ENCODE data around the gene TMEM255A.

TMEM255A gene

DNA sequence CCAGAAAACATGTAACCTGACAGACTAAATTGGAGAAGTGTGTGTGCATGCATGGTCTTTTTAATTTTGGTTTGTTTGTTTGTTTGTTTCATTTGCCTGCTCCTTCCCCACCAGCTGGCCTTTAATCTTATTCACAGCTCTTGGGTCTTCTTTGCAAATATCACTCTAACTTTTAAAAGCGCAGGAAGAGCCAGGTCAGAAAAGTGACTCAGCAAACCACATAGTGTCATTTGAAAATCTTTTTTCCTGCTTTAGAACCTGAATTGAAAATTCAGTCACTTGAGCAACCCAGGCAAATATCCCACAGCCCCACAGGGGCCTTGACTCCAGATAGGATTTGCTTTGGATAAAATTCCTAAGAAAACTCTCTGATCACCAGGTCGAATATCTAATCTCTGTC is 4.6 kb downstream of the TMEM255A start:
- DNase-seq, result no peak

DNA sequence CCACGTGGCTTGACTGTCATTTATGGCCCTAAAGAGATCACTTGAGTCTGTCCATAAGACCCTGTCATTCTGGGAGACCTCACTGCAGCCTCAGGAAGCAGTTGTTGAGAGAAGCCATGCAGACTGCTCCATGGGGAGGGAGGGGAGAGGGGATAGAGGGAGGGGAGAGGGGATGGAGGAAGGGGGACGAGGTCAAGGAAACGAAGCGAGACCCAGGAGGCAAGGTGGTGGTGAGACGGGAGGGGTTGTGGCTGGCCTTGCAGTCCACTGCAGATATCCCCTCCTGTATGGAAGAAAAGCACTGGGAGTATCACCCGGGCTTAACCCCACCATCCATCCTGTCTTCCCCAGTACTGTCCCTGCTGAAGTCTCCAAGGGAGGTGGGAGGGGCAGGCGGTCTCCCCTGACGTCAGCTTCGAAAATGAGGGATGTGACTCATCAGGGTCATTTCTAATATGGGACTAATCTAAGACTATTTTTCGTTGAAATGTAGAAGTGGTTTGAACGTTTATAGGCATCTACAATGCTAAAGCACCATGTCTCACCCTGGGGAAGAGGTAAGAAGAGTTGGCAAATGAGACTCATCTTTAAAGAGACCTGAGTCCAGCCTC is 5.6 kb downstream of the TMEM255A start:
- DNase-seq, result no peak

DNA sequence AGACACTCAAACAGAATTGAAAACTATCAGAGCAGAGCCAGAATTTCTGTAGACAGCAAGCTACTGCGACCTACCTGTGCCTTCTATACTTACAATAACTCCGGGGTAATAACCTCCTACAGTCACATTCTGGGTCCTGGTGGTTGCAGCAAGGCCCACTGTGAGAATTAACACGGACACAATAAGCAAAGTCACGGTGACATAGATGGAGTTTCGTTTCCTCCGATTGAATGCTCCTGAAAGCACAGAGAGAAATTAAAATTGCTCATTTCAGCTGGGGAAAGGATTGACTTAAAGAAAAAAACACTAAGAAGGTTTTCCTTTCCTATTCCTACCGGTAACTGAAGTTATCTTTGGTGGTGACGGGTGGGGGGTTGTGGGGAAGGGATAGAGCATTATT is 7.0 kb downstream of the TMEM255A start:
- no peak for DNase-seq

GRCh38 chrX:120302434-120302833 is 8.8 kb downstream of the TMEM255A start:
- no peak for DNase-seq

DNA sequence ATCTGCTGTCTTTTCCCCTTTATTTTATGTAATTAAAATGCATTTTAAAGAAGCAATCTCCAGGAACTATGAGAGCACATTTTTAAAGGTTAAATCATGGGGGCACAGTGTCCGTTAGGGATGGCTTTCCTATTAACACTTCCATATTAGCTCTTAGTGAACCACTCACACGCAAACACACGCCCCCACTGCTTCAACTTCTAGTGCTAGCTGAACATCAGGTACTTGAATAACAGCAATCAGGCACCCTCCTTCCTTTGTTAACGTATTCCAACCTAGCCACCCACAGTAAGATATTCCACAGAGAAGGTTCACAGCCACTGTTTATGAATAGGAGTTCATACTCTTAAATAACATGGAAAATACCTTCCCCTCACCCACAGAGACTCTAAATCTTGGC is 9.3 kb downstream of the TMEM255A start:
- no peak for DNase-seq

DNA sequence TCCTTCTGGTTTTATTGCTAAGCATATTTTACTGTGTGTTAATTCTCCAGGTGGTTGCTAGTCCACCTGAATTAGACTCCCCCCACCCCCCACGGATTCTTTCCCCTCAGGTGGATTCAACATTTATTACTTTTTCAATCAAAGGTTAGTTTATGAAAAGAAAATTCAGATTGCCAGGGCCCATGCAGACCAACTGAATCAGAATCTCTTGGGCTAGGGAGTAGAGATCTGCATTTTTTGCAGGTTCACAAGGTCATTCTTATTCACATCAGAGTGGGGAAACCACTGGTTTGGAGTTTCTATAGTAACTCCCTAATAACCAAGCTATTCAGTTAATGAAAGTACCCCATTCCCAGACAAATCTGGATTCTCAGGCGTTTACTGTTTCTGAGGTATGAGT is 9.8 kb downstream of the TMEM255A start:
- no peak for DNase-seq

DNA sequence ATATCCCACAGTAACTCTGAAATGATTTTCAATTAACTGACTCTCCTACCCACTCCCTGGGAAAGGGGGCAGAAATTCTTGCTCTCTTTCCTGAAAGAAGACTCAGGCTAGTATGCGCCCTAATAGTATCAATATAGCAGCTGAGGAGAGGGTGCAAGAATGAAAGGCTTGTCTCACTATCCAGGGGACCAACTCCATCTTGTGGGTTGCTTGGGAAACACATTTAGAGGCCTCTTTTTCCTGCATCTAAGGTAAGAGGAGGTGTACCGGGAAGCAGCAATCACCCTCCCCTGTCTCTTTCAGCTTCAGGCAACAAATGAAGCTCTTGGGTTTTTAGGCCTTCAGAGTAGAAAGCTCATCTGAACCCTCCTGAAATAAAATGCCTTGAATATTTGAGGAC is 11.3 kb downstream of the TMEM255A start:
- no peak for DNase-seq

DNA sequence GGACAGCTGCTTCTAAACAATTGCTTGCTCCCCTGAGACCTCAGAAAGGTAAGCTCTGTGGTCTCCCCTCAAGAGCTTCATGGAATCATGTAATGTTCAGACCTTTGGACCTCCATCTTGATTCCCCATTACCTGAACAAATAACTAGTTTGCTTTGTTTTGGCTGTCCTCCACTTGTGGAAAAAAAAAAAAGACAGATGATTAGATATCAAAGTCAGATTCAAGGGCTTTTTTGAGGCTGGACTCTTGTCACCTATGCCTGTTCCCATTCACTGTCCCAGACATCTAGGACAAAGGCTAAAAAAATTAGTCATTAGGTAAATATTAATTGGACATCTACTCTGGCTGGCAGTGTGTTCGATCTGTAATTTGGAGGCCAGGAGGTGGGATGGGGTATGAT is 13.3 kb downstream of the TMEM255A start:
- DNase-seq, result no peak

- no peak for DNase-seq
Measured at GRCh38 chrX:120294651-120295050, 16.6 kb downstream of the TMEM255A start.

GRCh38 chrX:120293015-120293414 is 18.2 kb downstream of the TMEM255A start:
- no peak for DNase-seq

DNA sequence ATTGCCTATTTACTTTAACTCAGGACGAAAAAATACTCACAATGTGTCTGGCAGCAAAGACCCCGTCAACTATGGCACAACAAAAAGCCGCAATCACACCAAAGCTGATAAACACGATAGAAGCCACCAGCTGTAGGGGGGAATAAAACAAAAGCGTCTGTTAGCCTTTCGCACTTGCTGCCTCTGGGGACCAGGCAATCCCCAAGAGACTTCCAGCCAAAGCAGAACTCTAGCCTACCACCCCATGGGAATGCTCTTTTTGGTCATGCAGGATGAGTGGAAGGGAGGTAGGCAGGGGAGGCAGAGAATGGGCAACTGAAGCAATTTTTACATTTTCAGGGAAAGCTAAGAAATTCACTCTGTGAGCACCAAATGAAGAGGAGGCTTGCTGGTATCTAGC is 20.1 kb downstream of the TMEM255A start:
- no peak for DNase-seq

GRCh38 chrX:120290107-120290506 is 21.2 kb downstream of the TMEM255A start:
- no peak for DNase-seq

DNA sequence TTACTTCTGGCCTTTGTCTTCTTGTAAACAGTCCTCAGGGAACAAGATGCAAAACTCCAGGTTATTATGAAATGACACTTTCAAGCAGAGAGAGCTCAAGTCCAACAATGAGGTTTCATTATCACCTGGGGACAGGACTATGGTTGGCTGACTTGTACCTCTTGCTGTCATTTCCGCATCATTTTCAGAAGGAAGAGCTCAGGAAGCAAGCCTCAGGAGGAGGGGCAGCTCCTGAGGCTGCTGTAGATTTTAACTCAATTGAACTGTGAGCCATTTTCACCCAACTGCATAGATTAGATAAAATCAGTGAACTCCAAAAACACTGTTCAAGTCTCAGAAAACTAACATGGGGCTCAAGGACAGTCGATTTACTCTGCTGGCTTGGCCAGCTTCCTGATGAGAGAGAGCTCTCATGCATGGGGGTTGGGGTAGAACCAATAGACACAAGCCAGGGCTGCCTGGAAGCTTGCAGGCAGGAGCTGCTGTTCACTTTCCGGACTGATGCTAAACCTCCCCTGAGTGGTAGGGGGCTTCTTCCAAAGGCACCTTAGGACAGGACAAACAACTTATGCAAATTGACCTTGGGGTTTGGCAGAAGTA is 23.6 kb downstream of the TMEM255A start:
- no peak for DNase-seq

DNA sequence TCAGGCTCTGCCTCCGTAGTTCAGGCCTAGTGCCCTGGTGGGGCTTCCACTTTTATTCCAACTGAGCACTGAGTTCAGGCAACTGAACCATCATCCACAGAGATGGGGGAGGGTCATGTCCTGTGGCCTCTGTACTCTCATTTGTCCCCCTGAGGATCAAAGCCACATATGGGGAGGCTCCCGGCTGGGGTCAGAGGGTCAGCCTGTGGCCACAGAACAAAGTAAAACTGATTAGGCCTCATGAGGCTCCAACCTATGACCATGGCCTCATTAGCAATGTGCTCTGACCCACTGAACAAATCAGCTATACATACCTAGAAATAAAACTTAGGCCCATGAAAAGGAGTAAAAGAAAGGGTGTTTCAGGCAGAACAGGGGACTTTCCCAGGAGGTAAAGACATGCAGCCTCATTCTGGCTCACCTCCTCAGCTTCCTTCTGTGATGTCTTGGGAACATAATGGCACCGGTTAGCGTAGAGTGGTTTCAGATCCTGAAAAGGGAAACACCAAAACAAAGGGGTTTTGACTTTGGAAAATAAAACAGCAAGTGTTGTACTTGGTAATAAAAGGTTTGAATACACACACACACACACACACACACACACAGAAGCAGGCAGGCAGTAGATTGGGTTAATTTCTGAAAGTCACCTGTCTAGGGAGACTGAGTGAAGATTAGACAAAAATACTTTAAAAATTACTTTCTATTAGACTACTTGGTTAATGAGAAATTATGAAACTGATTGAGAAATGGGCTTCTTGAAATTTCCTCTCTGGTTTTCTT is 24.3 kb downstream of the TMEM255A start:
- no peak for DNase-seq

- DNase-seq, result no peak
Measured at GRCh38 chrX:120282697-120283096, 28.6 kb downstream of the TMEM255A start.

- no peak for DNase-seq
Measured at GRCh38 chrX:120281761-120282160, 29.5 kb downstream of the TMEM255A start.

DNA sequence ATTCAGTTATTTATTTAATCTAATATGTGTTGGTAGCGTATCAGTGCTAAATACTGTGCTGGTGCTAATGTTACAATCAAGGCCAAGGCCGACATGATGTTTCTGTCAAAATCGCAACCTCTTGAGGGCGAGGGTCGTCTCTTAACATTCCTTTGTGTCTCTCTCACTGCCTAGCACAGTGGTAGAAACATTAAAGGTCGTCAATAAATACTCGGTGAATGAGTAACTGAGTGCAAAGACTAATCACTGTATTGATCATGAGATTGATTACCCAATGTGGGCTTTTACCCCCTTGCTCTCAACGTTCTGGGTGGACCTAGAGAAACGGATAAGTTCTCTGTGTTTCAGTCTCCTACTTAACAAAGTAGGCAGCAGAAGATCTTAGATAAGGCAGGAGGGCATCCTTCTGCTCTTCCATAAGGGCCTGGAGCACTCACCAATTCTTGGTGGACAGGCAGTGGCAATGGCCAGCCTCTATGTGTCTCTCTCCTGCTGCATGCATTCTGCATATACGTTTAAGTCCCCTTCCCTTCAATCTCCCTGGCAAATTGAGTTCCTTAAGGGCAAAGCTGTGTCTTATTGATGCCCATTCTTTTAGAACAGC is 30.1 kb downstream of the TMEM255A start:
- no peak for DNase-seq

- no peak for DNase-seq
Measured at GRCh38 chrX:120274958-120275357, 36.3 kb downstream of the TMEM255A start.

DNA sequence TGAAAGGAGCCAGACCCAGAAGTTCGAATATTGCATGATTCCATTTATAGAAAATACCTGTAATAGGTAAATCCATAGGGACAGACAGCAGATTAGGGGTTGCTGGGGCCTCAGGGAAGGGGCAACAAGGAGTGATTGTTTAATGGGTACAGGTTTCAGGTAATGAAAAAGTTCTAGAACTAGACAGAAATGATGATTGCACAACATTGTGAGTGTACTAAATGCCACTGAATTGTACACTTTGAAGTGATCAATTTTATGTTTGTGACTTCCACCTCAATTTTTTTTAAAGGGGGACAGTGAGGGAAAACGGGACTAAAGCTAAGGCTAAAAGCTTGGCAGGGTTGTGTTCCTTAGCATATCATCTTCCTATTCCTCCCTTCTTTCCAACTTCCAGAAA is 37.1 kb downstream of the TMEM255A start:
- no peak for DNase-seq

DNA sequence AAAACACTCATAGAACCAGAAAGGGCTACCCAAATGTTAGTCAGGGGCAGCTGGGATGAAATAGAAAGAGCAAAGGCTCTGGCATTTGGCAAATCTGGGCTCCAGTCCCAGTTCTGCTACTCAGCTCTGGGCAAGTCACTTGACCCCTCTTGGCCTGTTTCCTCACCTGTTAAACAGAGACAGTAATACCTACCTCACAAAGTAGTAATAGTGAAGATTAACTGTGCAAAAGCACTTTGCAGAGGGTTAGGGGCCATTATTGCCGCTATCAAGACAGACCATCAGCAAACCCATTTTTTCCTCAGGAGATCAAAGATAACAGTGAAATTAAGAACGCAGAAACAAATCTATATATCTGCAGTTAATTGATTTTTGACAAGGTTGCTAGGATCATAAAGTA is 40.0 kb downstream of the TMEM255A start:
- DNase-seq, result no peak

GRCh38 chrX:120270567-120270966 is 40.7 kb downstream of the TMEM255A start:
- no peak for DNase-seq

DNA sequence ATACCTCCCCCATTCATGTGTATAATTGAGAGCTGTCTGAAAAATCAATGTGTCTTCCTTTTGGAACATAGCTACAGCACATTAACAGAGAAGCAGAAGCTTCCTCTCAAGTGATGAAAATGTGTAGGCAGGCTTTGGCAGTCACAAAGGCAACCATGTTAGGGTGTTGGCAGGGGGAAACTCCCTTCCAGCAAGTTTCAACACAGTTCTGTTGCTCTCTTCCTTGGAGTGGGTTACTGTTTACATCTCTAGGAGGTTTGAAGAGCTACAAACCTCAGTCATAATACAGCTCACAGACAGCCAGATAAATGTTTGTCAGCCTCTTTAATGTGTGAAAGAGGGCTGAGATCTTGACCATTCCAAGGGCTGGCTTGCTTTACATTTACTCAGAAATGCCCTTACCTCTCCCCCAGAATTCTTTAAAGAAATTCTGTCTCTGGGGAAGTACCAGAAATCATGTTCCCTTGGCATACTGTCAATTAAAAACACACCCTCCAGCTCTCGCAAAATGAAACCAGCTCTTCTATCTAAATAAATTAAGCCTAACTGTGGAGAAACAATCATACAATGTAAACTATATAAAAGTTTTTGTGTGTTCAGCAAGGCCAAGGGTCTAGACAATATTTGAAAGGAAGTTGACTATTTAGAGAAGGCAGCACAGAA is 41.8 kb downstream of the TMEM255A start:
- DNase-seq, result no peak

DNA sequence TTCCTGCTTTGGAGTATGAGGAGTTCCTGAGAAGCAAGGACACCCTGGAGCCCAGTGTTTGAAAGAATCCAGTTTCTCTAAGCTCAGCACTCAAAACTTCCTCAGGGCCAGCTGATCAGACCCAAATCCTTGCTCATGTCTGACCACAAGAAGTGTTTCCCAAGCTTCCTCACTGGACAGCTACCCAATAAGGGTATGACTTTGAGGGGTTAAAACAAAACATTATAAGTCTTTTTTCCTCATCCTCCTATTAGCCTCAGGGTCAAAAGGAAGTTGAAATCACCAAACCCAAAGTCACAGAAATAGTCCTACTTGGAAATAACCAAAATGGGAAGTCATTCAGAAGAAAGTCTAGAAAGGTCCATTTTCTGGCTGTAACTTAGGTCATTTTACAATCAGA is 46.9 kb downstream of the TMEM255A start:
- no peak for DNase-seq
